ENCODE results near the gene TACC2. TPM values are rescaled to one million over a fixed set of nuclear protein-coding genes. Genes with fewer than 3 reads are reported as not detected.

TACC2 gene
- total RNA-seq, 2 experiments from 2014 or later, result not detected

DNA sequence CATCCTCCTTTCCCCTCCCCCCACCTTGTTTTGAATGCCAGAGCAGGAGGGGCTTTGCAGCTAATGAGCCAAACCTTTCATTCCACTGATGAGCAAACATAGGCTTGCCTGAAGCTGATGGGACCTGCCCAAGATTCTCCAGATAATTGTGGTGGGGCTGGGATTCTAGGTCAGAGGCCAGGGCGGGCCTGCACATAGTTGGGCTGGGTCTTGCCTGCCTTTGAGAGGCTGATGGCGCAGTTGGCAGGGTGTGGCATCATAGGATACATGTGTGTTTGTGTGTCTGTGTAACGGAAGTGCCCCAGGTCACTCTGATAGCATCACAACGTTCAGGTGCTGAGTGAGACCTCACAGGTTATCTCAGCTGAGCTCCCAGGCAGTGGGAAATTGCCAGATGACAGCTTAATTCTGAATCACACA lies 305.0 kb downstream of the TACC2 start:
- Mint-ChIP-seq H3K9me3 (no peaks in the 10 kb centered on the region), H3K27ac (no peak overlapping the region), H3K4me3 (no peak overlapping the region), H3K27me3 (peaks cover 2% of the 10 kb centered on the region), H3K4me1 (ENCODE audit: low read depth) (peaks cover 6% of the 10 kb centered on the region), H3K36me3 (ENCODE audit: low read depth) (no peaks in the 10 kb centered on the region)
- CTCF ChIA-PET, result interaction anchor here (0.9 to 1.9 kb wide), 3 partner anchors 26 to 141 kb away, joined by 3 to 6 read pairs (median 3); no protein-coding TSS in a partner anchor
- intact Hi-C loops (cut with micrococcal nuclease), result no loop called here
- no peak for DNase-seq
- no peak for ATAC-seq
- POLR2A ChIA-PET, result no interaction called here
- TF ChIP-seq, protein P1, sequence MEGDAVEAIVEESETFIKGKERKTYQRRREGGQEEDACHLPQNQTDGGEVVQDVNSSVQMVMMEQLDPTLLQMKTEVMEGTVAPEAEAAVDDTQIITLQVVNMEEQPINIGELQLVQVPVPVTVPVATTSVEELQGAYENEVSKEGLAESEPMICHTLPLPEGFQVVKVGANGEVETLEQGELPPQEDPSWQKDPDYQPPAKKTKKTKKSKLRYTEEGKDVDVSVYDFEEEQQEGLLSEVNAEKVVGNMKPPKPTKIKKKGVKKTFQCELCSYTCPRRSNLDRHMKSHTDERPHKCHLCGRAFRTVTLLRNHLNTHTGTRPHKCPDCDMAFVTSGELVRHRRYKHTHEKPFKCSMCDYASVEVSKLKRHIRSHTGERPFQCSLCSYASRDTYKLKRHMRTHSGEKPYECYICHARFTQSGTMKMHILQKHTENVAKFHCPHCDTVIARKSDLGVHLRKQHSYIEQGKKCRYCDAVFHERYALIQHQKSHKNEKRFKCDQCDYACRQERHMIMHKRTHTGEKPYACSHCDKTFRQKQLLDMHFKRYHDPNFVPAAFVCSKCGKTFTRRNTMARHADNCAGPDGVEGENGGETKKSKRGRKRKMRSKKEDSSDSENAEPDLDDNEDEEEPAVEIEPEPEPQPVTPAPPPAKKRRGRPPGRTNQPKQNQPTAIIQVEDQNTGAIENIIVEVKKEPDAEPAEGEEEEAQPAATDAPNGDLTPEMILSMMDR (IDR thresholded peaks at IDR 0.05), result no peak

DNA sequence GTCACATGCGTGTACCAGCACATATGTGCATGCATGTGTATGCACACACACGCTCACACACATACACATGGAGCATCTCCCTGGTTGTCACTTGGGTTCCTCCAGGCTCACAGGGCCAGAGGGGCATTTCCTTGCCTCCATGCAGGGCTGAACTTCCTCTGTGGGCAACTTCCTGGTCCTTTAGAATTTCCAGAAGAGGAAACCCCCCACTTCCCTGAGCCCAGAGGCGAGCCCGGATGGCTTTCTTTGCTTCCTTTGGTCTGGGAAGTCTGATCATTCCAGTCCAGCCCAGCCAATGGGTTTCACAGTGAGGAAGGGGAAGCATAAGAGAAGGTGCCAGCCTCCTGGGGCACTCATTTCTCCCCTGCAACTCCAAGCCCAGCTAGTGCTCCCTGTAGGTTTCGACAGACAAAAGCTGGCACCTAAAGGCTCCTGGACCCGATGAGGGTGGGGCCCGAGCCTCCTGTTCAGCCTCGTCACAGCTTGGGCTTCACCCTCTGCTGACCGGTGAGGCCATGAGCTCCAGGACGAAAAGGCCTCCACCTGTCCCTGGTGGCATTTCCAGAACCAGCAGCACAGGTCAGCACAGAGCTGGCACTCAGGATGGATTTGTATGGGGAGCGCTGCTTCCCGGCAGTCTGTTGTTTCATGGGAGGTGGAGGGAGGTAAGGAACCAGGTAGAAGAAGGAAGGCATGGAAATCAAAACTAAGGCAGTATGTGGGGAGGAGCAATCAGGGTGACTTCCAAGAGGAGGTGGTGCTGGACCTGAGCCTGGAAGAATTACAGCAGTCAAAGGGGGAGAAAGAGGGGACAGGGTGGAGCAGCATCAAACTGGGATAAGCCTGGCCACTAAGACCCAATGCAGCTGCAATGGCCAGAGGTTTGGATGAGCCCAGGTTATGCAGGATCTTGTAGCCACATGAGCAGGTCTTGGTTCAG lies 305.8 kb downstream of the TACC2 start:
- intact Hi-C loops (cut with micrococcal nuclease), result loop anchor here (5.0 kb wide), 1 partner anchor 408 kb away; no protein-coding TSS in a partner anchor
- H3K27ac Mint-ChIP-seq, result no peak overlapping the region
- peaks cover 2% of the 10 kb centered on the region for H3K27me3 Mint-ChIP-seq

DNA sequence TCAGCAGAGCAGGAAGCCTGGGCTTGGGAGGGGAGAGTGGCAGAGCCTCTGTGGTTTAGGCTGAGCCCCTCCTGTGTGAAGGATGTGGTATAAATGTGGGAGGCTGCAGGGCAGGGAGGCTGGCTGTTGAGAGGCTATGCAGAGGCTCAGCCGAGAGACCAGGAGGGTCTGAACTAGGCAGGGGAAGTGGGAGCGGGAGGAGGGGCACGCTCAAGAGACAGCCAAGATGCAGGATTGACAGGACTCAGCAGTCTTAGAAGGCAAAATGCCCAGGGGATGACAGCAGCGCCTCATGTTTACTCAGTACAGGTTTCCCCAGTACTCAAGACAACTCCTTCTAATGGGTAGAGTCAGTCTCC lies 306.5 kb downstream of the TACC2 start:
- POLR2A ChIA-PET, result no interaction called here
- DNase-seq, result peak; percentile 9
- Mint-ChIP-seq H3K36me3 (ENCODE audit: low read depth) (no peaks in the 10 kb centered on the region), H3K4me3 (no peak overlapping the region), H3K4me1 (ENCODE audit: low read depth) (peaks cover 6% of the 10 kb centered on the region), H3K9me3 (no peaks in the 10 kb centered on the region), H3K27ac (no peak overlapping the region), H3K27me3 (peaks cover 2% of the 10 kb centered on the region)
- no peak for ATAC-seq
- intact Hi-C loops (cut with micrococcal nuclease), result loop anchor here (5.0 kb wide), 1 partner anchor 407 kb away; no protein-coding TSS in a partner anchor
- CTCF ChIA-PET, result interaction anchor here (1.9 kb wide), 1 partner anchor 140 kb away, joined by 6 read pairs; no protein-coding TSS in a partner anchor
- TF ChIP-seq, protein P1 (IDR thresholded peaks at IDR 0.05), result no peak

More for the DNA sequence above, 305.8 kb downstream of the TACC2 start:
- no peaks in the 10 kb centered on the region for H3K36me3 Mint-ChIP-seq (ENCODE audit: low read depth)
- POLR2A ChIA-PET, result interaction anchor here (0.7 kb wide), 1 partner anchor 18 kb away, joined by 3 read pairs; no protein-coding TSS in a partner anchor
- ATAC-seq, result no peak
- CTCF ChIA-PET, result interaction anchor here (1.6 to 1.9 kb wide), 2 partner anchors 27 to 140 kb away, joined by 3 to 6 read pairs; no protein-coding TSS in a partner anchor
- TF ChIP-seq, protein P1 (IDR thresholded peaks at IDR 0.05), result no peak
- peaks cover 6% of the 10 kb centered on the region for H3K4me1 Mint-ChIP-seq (ENCODE audit: low read depth)
- no peaks in the 10 kb centered on the region for H3K9me3 Mint-ChIP-seq
- DNase-seq, result no peak
- H3K4me3 Mint-ChIP-seq, result no peak overlapping the region

DNA sequence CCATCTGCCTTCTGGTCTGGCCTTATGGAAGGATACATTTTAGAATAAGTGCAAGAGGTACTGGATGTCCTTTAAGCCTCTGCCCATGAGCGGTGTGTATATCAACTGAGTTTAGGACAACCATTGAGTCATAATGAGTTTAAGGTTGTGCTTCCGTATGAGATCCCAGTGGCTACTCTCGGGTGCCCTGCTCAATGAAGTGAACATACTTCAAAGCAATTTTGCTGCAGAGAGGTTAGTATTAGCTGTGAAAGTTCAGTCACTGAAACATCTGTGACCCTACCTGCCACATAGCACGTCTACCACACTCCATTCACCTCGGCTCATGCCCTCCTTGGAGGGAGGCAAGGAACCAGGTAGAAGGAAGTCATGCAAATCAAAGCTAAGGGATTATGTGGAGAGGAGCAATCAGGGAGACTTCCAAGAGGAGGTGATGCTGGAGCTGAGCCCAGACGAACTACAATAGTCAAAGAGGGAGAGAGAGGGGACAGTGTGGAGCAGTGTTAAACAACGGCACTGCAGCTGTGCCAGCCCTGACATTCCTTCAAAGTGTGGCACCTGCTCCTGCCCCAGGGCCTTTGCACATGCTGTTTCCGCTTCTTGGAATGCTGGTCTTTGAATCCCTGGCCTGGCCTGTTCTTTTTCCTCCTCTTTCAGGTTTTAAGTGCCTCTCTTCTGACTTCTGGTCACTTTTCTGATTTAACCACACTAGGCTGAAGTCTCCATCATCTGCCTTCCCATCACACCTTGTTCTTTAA lies 307.6 kb downstream of the TACC2 start:
- Mint-ChIP-seq H3K4me3 (no peak overlapping the region), H3K27me3 (peaks cover 2% of the 10 kb centered on the region), H3K27ac (no peak overlapping the region), H3K9me3 (no peaks in the 10 kb centered on the region), H3K4me1 (ENCODE audit: low read depth) (peaks cover 6% of the 10 kb centered on the region), H3K36me3 (ENCODE audit: low read depth) (no peaks in the 10 kb centered on the region)
- no peak for DNase-seq
- ATAC-seq, result no peak
- POLR2A ChIA-PET, result no interaction called here
- CTCF ChIA-PET, result interaction anchor here (1.1 to 4.1 kb wide), 4 partner anchors 17 to 271 kb away, joined by 3 to 96 read pairs (median 34); no protein-coding TSS in a partner anchor
- TF ChIP-seq, protein P1 (IDR thresholded peaks at IDR 0.05), result no peak
- intact Hi-C loops (cut with micrococcal nuclease), result loop anchor here (5.0 kb wide), 1 partner anchor 406 kb away; no protein-coding TSS in a partner anchor

All from activated CD8-positive, alpha-beta T cell treated with anti-CD3 and anti-CD28 coated beads for 36 hours (primary cell).